NCI-H2029 treated with DMSO at 0.1 percent for 48 hours (cell line): ENCODE measurements around the gene TFAP2C.

Experiments used
- DNase-seq: peaks from one replicate; lab custom pipeline; 2025; lab: John Stamatoyannopoulos, UW

TFAP2C gene

DNA sequence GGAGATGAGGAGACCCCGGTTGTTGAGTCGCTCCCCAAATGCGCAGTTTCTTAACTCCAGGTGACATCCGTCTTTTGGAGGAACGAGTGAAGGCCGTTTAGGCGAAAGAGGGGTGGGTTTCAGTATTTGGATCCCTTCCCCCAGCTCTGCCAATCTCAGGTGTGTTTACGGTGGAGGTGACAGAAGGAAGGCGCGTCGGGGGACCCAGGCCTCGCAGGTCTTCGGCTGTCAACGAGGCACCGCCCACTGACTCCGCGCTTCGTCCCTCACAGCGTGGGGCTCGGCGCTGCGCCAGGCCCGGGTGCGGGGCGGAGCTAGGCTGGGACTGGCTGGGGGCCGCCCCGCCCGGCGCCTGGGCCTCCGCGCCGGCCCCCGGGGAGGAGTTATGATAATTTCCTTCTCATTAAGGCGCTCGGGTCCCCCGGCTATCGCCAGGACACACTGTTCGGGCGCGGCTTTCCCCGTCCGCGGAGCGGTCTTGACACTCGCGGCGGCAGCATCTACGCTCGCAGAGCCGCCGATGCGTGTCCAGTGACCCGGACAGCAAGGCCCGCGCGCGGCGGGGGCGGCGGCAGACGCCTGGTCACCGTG, at the start of gene TFAP2C:
TSS of gene TFAP2C (plus strand) at position 434 of the 591 bp plus-strand sequence. CDS start 239 bp downstream, outside the sequence.
- no peak for DNase-seq

DNA sequence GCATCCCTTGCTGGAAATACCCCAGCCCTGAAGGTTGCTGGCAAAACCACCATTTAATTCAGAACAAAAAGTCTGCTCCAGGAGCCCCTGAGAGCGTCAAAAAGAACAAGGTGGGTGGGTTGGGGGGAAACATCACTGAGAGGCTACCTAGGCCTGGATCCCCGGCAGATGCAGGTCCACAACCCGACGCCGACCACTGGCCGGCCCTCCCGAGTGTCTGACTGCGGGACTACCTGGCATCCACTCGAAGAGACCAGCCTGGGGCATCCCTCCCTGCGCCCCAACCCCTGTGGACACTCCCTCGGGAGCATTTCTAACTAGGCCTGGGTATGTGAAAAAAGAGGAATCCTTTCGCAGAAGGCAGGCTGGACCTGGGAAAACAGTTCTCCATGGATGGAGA, 48.9 kb upstream of the TFAP2C start:
- DNase-seq: no peak

DNA sequence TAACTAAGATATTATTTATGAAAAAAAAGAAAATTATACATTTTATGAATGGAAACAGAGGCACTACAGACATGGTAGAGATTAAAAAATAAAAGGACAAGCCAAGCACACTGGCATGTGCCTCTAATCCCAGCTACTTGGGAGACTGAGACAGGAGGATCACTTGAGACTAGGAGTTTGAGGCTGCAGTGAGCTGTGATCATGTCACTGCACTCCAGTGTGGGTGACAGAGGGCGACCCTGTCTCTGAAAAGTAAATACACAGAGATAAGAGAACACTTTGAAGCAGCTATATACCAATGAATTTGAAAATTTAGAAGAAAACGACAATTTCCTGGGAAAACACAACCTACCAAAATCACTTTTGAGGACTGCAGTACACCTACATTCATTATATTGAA, 47.4 kb upstream of the TFAP2C start:
- DNase-seq: no peak

DNA sequence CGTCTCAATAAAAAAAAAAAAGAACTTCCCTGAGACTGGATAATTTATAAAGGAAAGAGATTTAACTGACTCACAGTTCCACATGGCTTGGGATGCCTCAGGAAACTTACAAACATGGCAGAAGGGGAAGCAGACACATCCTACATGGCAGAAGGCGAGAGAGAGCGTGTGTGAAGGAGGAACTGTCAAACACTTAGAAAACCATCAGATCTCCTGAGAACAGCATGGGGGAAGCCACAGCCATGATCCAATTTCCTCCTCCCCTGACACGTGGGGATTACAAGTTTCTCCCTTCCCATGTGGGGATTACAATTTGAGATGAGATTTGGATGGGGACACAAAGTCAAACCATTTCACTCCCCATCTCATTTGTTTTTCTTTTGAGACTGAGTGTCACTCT, 46.6 kb upstream of the TFAP2C start:
- DNase-seq: no peak

GRCh38 chr20:56584916-56585315, 44.2 kb upstream of the TFAP2C start:
- DNase-seq: no peak

DNA sequence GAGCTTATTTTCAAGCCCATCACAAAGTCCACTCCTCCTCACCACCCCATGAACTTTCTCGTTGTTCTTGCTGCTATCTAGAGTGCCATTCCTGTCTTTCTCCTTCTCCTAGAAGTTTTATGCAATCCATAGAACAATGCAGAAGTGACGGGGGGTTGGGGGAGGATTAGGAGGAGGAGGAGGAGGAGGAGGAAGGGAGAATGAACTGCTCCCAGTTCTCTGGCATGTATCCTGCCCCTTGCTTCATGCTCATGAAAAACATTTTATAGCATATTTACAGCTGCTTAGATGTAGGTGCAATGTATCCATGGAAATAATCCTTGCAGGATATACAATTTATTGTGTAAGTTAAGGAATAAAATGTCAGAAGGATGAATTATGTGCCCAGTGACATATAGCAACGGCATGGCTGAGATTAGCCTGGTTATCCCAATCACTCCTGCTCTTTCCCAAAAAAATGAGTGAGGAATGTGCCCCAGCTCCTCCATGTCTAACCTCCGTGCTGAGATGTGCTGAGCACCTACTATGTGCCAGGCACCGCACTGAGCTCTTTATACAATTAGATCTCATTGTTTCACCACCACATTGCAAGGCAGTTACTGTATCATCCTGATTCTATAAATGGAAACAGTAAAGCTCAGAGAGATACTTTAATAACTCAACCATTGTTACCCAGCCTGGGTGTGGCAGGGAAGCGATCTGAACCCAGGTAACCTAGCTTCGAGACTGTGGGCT, 41.6 kb upstream of the TFAP2C start:
- DNase-seq: no peak

DNA sequence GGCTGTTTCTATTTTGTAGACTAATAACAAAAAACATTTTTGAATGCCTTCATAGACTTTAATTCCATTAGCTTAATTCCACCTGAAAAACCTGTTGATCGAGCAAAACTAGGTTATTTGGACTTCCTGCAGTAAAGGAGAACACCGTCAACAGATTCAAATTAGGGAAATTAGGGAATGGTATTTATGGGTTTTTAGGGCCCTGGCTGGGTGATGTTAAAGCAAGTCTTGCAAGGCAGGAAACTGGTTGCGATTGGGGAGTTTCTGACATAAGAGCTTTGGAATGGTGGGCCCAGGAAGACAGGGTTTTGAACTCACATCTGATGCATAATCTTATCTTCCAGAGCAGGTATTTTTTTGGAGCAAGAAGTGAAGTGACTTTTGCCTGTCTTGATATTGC, 40.1 kb upstream of the TFAP2C start:
- DNase-seq: no peak

DNA sequence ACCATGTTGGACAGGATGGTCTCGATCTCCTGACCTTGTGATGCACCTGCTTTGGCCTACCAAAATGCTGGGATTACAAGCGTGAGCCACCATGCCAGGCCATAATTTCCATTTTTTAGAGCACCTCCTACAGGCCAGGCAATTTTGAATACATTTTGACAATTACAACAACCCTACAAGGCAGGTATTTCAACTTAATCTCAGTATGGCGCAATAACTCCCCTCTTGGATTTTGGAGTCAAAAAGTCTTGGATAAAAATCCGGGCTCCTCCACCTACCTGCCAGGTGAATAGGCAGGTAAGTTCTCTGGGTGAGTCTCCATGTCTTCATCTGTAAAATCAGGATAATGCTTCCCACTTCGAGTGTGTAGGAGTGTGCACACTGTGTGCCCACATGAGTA, 39.5 kb upstream of the TFAP2C start:
- DNase-seq: no peak

DNA sequence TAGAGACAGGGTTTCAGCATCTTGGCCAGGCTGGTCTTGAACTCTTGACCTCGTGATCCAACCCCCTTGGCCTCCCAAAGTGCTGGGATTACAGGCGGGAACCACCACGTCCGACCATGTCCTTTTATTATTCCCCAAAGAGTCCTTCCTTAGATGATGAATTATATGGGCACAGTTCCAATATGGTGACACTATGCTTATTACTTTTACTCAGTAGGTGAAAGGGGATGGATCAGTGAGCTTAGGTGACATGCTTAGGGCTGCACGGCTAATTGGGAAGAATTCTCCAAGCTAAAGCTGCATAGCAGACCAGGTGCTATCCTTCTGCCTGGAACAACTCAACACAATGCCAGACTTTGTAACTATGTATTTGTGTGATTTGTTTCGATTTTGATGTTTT, 38.2 kb upstream of the TFAP2C start:
- DNase-seq: no peak

GRCh38 chr20:56592211-56592610, 36.9 kb upstream of the TFAP2C start:
- no peak for DNase-seq

DNA sequence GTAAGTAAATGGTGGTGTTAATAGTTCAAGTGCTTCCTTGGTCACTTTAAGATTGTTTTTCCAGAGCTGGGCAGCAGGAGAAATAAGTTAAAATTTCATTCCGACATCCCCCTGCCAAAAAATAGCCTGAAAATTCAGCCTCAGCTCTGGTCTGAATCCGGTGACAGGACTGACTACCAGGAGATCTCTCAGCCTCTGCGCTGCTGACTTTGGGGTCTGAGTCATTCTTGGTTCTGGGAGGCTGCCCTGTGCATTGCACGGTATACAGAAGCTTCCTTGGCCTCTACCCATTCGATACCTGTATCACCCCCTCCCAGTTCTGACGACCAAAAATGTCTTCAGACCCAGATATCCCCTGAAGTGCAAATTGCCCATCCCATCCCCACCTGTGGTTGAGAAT, 36.3 kb upstream of the TFAP2C start:
- DNase-seq: no peak

DNA sequence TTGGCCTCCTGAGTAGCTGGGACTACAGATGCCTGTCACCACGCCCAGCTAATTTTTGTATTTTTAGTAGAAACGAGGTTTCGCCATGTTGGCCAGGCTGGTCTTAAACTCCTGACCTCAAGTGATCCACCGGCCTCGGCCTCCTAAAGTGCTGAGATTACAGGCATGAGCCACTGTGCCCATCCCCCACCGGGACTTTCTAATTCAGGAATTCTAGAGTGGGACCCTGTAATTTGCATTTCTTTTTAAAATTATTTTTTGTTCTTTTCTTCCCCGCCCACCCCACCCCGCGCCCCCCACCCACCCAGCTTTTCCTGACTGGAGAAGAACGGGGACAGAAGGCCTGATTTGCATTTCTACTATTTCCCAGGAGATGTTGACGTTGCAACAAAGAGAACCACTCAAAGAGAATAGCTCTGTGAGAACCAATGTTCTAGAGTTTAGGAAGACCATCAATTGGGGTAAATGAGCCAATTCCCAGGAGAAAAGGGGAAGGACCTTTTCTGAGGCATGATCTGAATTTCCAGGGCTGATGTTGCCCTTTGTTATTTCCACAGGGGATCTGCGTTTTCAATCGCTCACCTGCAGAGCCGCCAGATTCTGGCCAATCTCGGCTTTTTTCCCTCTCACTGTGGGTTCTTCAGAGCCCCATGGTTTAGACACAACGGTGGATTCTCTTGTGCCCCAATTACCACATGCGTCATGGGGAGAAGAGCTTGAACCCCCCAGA, 33.2 kb upstream of the TFAP2C start:
- DNase-seq: no peak

DNA sequence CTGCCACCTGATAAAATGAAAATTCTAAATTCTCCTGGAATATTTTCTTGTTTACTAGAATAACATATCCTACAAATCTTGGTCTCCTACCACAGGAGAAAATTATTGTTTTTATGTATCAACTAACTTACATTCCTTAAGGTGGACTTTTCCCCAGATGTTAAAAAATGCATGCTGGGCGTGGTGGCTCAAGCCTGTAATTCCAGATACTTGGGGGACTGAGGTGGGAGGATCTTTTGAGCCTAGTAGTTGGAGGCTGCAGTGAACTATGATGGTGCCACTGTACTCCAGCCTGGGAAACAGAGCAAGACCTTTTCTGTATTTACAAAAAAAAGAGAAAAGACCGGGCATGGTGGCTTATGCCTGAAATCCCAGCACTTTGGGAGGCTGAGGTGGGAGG, 27.9 kb upstream of the TFAP2C start:
- DNase-seq: no peak

GRCh38 chr20:56604673-56605072, 24.4 kb upstream of the TFAP2C start:
- DNase-seq: no peak

GRCh38 chr20:56605261-56605996, 23.7 kb upstream of the TFAP2C start:
- DNase-seq: no peak

- DNase-seq: no peak
Observed at GRCh38 chr20:56606174-56606945, 22.7 kb upstream of the TFAP2C start.

DNA sequence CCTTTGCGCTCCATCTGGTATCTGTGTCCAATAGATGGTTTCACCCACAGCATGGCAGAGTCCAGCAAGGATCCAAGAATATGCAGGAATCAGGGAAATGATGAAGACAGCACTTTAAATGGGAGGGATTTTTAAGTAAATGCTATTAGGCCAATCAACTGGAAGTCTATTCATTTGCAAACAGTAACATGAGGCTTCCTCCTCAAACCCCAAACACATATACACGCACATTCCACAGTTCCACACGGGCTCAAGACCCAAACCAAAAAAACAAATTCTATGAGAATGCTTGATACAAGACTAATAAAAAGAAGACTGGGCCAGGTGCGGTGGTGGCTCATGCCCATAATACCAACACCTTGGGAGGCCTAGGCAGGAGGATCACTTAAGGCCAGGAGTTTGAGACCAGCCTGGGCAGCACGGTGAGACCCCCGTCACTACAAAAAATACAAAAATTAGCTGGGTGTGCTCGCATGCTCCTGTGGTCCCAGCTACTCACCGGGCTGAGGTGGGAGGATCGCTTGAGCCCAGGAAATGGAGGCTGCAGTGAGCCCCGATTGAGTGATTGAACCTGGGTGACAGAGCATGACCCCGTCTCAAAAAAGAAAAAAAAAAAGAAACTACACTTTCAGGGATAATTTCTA, 21.9 kb upstream of the TFAP2C start:
- DNase-seq: no peak

DNA sequence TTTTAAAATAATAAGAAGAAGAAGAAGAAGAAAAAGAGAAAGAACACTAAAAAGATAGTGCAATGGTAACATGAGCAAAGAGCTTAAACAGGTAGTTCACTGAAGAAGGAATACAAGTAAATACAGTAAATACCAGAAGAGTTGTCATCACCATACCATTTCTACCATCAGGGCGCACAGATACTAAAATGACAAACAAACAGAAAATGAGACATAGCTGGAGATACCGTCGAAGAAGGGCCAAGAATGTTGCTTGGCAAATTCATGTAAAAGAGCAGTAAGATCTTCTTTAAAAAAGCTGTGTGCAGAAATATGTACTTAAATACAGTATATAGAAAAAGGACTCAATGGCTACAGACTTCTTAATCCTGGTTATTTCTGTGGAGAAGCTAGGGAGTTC, 20.7 kb upstream of the TFAP2C start:
- no peak for DNase-seq

- no peak for DNase-seq
Observed at GRCh38 chr20:56609321-56609720, 19.8 kb upstream of the TFAP2C start.

DNA sequence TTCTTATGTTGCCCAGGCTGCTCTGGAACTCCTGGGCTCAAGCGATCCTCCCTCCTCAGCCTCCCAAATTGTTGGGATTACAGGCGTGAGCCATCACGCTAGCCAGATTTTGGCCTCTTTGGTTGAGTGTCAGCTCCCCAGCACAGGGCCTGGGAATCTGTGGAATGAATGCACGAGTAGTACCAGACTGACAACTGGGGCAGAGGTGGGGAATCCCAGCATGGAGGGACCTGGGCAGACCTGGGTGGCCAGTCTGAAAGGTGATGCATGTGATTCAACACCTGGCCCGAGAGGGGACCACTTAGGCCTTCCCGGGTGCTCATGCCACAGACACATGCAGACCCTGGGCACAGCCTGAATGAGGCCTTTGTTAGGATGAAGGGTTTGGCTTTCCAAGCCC, 19.0 kb upstream of the TFAP2C start:
- no peak for DNase-seq

- DNase-seq: no peak
Observed at GRCh38 chr20:56614196-56614595, 14.9 kb upstream of the TFAP2C start.
